GM18907 (cell line): ENCODE results near the gene KRTAP27-1.

Experiments used
- ATAC-seq: cut with Tn5 transposase; IDR thresholded peaks from one replicate; pipeline ENCODE4 v1.9.1; 2021; ENCODE audit warnings: mild to moderate bottlenecking, moderate library complexity; ENCODE audit not compliant: unreplicated experiment

The KRTAP27-1 gene

DNA sequence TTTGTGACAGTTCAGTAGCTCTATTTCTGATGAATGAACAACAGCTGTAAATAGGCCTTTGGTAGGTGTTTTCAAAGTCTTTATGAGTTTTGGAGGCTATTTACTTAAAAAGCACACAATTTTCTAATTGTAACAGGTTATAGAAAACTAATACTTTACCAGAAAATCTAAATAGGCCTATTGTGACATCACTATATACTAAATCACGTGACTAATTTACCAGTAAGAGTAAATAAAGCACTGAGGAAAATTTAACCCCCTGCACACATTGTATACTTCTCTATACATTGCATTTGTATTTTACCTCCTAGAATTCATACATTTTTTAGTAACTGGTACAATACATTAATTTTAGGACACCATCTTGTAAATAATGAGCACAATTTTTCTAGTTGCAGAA lies 32.4 kb downstream of the KRTAP27-1 start:
- ATAC-seq: no peak

DNA sequence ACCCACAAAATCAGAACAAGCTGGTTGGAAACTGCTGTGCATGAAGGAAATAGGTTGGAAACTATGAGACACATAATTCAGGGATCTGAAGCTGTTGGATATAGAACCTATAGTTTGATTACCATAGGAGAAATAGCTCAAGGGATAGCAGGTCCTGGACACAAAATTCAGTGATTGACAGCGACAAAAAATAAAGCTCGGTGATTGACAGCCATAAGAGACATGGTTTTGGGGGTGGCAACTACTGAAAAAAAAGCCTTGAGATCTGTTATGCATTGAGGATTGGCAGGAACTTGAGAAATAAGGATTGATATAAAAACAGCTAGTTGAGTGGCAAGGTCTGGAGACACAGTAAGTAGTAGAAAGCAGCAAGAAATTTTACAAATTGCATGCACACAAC lies 48.3 kb downstream of the KRTAP27-1 start, which contains the start of gene KRTAP25-1:
KRTAP25-1 (minus strand) TSS at position 300 of the 400 bp plus-strand sequence; CDS start at position 276, 24 bp downstream.
- no peak for ATAC-seq
